GM21825 (cell line): ENCODE data around the gene CD74.

Experiments used
- ATAC-seq: cut with Tn5 transposase; IDR thresholded peaks from one replicate; pipeline ENCODE4 v1.9.1; 2021; ENCODE audit warnings: mild to moderate bottlenecking, moderate library complexity; ENCODE audit not compliant: unreplicated experiment

The CD74 gene

DNA sequence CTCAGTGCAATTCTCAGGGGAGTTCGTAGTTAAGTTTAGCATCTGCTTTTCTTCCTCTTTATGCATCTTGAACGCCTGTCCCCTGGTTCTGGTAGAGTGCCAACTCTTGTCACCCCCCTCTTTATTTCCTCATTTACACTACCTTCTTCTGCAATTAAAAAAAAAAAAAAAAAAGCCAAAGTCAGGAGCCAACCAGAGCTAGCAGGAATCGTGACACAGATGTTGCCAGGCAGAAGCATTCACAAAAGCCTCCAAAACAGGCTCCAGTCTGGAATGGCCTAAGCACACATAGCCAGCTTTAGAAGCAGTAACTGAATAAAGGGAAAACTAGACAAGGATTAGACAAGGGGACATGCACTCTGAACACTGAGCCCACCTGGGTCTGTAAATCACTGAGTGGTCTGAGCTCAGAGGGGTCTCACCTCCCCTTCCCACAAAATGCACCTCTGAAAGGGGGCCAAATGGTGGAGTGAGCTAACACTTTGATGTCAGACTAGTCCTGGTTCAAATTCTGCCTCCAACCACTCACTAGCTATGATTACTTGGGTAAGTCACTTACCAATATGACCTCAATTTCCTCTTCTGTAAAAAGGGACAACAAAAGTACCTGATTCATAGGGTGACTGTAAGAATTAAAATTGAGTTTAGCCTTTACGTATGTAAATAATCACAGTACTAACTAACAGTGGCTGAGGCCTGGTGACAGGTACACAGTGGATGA is 2.0 kb downstream of the CD74 start:
- ATAC-seq = no peak

DNA sequence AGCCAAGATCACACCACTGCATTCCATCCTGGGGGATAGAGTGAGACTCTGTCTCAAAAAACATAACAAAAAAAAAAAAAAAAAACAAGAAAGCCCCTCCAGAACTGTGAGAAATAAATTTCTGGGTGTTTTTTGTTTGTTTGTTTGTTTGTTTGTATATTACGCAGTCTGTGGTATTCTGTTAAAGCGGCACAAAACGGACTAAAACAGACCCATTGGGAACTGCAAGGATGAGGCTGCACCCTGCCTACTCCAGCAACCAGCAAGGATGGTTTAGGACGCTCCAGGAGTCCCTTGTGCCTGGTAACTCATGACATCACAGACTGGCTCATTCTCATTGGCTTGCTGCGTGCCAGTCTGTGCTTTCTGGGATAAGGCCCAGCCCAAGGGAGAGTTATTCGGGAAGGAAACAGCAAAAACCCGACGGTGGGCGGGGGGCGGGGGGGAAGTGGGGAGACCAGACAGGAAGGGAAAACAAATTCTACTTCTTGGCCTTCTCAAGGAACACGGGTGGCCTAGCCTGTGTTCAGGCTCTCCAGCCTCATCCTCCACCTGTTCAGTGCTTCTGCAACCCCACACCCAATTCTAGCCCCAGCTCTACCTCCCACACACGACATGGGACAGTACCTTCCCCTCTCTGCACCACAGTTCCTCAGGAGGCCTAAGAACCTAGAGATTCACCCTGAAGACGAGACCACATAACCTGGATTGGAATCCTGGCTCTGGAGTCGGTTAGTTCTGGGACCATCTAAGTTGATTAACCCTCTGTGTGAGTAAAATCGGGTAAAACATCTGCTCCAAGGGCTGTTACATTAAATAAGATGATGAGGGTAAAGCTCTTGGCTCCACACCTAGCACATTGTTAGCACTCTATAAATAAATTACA is 2.8 kb downstream of the CD74 start:
- ATAC-seq = peak; percentile 36

DNA sequence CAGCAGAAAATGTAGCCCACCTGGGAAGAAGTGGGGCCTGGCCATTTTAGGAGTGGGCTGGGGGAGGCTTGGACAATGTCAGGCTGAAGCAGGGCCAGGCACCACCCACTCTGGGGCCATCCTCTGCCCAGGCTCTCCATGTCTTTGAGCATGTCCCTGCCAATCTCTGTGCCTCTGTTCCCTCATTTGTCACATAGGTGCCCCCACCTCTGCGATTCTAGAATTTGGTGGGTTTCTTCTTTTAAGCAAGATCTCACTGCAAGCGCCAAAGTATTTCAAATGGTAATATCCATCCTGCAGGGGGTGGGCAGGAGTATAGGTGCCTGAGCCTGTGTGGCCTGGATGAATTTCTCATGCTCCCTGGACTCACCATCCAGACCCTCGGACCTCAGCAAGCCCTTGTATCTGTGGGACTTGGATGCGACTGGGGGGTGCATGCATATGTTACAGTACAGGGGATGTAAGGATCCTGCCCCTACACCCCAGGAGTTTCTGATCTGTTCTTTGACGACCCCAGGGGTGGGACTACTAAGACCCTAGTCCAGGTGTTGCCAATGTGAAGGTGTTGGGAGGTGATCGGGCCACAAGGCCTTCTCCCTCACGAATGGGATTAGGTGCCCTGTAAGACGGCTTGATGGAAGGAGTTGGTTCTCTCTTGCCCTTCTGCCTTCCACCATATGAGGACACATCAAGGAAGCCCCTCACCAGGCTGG is 4.3 kb downstream of the CD74 start:
- no peak for ATAC-seq

DNA sequence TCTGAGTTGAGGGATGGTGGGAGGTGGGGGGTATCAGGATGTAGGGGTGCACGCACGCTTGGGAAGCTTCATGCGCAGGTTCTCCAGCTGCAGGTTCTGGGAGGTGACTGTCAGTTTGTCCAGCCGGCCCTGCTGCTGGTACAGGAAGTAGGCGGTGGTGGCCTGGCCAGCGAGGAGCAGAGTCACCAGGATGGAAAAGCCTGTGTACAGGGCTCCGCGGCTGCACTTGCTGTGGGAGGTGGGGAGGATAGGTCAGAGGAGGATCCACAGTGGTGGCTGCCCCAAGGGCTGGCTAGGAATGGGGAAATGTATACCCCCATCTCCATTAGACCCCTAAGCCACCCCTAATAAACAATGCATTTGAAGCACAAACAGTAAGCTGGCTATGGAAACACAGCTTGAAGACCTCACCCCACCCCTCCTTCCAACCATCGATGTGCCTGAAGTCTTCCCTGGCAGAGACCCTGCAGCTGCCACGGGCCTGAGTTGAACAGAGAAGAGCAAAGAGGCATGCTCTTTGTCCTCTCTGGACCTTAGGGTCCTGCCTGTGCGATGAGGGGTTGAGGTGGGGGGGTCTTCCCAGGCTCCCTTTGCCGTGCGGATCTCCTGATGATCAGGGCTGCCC is 5.5 kb downstream of the CD74 start:
- ATAC-seq = no peak

DNA sequence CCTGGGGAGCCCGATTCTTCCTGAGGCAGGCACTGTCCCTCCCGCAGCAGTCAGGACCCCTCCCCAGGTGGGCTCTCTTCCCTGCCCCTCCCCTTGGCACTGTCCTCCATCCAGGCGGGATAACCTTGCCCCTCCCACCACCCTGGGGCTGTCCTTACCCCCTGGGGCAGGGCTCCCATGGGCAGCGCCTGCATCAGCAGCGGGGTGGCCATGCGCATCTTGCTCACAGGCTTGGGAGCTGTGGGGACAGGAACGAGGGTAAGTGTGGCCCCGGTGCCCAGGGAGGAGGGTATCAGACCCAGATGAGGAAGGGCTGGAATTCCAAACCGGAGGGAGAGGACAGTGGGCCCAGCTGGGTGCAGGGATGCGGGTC is 6.0 kb downstream of the CD74 start:
- ATAC-seq = no peak

DNA sequence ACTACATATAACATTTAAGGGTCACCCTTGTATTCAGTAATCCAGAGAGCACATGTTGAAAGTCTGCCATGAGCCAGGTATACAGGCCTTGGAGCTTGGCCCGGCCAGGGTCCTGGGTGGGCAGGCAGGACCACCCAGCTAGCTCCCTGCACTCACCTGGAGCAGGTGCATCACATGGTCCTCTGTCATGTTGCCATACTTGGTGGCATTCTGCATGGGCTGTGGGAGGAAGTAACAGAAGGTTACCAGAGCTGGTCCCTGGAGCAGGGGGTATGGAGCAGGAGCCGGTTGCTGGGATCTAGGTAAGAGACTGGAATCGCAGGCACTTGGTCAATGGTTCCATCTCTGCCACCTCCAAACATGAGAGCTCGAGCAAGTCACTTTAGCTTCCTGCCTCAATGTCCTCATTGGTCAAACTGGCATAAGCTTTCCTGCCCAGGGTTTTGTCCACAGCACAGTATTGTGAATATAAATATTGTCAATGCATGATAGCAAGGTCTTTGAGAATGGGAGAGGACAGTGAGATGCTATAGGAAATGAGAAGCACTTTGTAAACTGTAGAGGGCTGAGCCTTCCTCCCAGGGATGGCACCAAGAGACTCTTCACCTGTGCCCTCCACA is 6.5 kb downstream of the CD74 start:
- no peak for ATAC-seq

DNA sequence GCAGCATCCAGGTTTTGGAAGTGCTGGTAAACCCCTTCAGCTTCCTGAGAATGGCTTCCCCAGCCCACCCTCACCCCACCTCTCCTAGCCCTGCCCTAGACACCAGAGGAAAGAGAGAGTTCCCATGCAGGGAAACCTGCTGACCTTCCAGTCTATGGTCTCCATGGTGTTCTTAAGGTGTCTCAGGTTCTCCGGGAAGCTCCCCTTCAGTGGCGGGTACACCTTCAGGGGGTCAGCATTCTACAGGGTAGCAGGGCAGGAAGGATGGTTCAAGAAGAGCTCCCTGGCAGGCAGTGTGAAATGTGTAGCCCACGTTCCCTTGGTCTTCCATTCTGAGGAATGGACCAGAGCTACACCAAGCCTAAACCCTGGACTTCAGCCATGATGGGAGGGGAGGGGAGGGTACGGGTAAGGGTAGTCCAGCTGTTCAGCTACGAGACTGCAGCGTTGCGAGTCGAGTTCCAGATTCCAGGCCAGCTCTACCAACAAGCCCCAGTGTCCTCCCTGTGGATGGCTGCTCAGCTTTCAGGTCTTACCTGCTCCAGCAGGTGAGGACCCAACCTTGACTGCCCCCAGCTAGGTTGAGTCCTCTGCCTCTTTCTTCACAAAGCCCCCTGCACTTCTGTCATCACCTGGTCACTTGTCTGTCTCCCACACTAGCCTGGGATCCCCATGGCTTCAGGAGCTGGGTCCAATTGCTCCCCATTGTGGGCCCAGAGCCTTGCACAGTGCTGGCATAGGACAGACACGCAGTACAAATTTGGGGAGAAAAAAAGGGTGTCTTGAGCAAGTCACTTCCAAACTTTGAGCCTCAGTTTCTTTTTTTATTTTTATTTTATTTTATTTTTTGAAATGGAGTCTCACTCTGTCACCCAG is 7.5 kb downstream of the CD74 start:
- no peak for ATAC-seq

DNA sequence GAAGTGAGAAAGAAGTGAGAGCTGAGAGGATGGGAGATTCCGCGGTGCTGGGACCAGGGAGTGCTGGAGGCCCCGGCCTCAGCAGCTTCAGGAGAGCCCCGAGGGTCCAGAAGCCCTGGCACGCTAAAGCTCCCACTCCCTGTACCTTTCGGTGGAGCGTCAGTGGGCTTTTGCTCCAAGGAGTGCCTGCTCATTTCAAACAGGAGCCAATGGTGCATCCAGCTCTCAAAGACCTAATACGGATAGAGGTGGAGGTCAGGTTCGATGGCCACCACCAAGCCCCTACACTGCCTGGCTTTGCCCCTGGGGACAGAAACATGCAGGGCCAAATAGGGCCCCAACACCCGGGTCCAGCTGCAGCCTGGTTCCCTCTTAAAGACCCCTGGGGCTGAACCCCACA is 8.2 kb downstream of the CD74 start:
- ATAC-seq = no peak

DNA sequence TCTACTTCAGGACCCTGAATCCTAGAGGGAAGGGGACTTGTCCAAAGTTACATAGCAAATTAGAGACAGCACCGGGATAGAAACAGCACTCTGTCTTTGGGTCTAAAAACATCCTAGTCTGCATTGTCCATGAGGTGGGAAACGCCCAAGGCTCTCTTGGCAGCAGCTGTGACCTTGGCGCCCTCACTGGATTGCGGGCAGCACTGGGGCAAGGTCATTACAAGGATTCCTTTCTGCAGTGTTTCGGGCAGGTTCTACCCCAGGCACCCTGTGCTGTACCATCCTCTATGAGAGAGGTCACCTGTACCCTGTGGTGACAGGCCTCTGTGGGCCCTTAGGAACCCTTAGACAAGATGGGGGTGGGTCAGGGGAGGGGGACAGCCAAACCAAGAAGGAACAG is 8.6 kb downstream of the CD74 start:
- ATAC-seq = no peak

DNA sequence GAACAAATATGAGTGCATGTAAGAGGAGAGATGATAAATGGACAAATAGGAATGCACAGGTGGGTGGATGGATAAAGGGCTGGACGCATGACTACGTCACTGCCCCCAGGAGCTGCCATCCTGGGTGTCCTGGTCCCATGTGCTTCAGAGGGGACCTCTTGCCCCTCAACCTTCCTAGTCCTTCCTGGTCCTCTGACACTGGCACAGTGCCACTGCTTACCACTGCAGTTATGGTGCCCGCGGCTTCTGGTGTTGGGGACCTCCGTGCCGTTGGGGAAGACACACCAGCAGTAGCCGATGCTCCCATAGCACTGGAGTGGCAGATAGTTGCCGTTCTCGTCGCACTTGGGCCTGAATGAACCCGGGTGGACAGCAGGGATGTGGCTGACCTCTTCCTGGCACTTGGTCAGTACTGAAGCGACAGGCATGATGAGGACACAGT is 9.8 kb downstream of the CD74 start:
- no peak for ATAC-seq

DNA sequence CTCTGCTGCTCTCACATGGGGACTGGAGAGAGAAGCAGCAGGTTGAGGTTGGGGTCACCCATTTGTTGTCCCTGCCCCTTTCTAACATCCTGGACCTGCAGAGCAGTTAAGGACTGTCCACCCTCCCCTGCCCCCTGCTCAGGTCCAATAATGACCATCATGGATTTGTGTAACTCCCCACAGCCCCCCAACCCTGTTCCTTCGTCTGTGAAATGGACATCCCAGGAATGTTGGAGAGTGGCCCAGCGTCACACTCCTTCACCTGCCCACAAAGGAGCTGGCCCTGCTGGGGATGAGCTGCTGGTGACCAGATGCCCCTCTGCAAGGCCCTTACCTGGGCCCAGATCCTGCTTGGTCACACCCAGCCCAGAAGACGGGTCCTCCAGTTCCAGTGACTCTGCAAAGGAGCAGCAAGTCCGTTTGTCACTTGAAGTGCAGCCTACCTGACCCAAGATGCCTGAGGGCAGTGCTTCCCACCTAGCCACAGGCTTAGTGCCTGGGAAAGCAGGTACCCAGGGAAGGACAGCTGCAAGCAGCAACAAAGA is 10.4 kb downstream of the CD74 start:
- no peak for ATAC-seq

DNA sequence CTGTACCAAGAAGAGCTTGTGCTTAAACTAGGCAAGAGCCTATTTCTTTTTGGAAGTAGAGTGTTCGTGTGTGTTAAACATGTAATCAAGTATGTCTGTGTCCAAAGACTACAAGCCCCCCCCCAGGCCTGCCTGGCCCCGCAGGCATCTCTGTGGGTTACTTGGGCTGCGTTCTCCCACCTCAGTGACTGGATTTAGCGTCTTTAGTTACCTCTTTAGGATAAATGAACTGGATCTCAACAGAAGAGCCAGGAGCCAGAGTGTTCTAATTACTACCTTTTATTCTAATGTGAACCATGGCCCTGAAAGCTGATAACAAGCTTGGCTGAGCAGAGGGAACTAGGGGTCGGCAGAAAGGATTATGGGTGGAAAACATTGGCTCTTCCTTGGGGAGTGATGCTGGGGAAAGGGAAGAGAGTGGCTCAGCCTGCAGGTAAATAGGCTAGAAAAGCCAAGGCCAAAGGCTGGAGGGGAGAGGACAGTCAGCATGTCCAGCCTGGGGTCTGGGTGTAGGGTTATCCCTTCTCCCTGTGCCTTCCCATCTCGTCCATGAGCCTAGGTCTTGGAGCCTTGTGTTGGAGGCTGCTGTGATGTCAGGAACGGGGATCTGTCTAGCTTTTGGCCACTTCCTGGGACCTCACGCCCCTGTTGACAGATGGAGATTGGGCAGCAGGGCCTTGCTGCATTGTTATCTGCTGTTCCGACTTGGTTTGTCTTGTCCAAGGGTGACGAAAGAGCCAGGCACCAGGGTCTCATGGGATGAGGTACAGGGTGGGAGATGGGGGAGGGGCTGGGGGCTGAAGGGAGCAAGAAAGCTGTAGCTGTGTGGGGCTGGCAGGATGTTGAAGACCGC is 11.1 kb downstream of the CD74 start:
- ATAC-seq = no peak

DNA sequence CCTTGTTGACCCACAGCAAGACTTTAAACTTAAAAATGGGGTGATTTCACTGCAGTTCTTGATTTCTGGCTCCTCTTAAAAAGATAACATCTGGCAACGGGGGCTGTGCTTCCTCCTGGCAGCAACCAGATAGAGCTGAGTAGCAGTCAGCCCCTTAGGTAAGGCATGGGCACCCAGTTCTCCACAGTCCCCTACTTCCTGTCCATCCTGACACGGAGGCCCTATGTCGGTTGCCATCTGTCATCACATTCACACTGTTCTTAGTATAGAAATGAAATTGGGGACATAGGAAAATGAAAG is 11.7 kb downstream of the CD74 start:
- no peak for ATAC-seq

DNA sequence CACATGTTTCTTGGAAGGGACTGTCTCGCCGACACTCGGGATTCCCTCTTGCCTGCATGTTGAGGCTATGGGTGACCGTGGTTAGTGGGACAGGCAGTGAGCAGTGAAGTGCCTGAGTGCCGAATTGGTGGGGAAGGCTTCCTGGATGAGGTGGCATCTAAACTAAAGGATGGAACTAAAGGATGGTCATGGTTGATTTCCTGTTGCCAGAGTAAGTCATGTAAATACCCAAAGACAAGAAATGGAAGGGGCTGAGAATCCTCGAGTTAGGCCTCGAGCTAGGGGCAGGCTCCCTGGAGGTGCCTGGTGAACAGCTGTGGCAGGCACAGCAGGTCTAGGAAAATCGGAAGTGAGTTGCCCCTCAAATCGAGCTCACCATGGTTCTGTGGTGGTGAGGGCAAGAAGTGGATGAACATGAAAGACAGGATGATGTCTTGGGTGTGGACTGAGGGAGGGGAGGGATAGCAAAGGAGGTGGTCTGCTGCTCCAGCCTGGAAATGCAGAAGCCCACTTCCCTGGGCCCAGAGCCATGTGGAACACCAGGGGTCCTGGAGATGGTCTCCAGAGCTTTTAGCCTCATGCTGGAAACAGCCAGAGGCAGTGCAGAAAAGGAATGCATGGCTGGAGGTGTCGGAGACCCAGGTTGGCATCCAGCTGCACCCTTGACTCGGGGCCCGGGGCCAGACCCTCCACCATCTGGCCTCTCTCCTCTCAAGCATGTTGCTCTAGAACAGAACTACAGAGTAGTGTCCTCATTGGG is 12.2 kb downstream of the CD74 start:
- no peak for ATAC-seq

DNA sequence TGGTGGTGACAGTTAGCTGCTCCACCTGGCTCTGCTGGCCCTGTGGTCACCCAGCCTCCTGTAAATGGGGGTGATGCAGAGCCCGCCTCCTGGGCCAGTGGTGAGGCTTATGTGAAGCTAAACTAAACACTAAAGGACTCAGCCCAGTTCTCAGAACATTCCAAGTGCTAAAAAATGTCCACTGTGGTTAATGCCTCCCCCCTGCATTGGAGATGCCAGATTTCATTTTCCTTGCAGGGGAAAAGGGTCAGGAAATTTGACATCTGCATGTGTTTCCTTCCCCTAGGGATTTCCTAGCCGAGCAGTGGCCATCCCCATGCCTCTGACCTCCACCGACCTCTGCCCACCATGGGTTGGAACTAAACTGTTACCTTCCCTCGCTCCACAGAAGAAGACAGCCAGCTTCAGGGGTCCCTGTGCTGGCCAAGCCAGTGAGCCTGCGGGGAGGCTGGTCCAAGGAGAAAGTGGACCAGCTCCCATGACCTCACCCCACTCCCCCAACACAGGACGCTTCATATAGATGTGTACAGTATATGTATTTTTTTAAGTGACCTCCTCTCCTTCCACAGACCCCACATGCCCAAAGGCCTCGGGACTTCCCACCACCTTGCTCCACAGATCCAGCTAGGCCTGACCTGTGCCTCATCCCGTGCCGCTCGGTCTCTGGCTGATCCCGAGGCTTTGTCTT is 13.0 kb downstream of the CD74 start:
- no peak for ATAC-seq

DNA sequence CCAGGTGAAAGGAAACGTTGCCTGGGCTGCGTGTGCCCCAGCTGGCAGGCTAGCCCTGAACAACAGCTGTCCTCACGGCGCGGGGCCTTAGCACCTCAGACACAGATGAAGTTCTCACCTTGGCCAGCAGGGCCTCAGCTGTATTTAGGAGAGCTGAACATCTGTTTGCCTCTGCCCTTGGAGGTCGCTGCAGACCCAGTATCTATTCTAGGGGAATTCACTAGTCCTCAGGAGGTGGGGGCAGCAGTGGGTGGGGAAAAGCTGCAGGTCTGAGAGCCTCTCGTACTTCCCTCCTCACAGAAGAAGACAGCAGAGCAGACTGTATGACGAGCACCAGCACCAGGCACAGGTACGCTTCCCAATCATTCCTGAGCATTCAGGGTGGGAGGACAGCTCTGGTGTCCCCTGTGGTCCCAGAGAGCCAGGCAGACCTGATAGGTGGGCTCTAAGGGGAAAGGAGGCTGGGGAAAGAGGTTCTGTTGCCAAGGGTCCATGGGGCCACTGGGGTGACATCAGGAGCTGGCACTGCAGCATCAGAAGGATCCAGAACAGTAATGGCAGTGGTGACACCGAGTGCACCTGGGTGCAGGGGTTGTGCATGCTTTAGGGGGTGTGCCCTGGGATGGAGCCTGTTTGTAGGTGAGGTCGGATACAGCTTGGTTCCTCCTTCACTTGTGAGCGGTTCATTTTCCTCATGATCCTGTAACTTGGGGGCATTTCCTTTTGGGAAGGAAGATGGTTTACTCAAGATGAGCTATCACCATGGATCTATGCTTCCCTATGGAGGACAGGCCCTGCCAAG is 13.8 kb downstream of the CD74 start:
- ATAC-seq = peak; percentile 55
